GM10248 (cell line): Measurements from ENCODE around the gene LPAR3.
A peak's percentile ranks its signal among the peaks of the same experiment; 100 is the strongest.

Experiments used
- CTCF ChIA-PET: fragments of 300-600 bp; sonication (Branson Sonifier 250); formaldehyde crosslinking; extraction: SDS; loops from one replicate; lab custom pipeline; 2021; ENCODE audit warnings: antibody characterized with exemption; lab: Yijun Ruan, JAX
- POLR2A ChIA-PET: fragments of 350-650 bp; sonication (Branson Sonifier 250); formaldehyde crosslinking; extraction: SDS; loops from one replicate; lab custom pipeline; 2020; ENCODE audit warnings: antibody characterized with exemption; lab: Yijun Ruan, JAX
- DNase-seq: peaks from one replicate; pipeline ENCODE4 v3.0.0; 2012; ENCODE audit errors: extremely low spot score
- CTCF ChIP-seq: IDR thresholded peaks from 2 replicates; pipeline ENCODE4 v1.5.1; 2012; ENCODE audit warnings: mild to moderate bottlenecking, low read depth; ENCODE audit errors: extremely low read depth, missing control alignments, control extremely low read depth

The LPAR3 gene

GRCh38 chr1:84789014-84789413 is 104.0 kb downstream of the LPAR3 start:
- DNase-seq = no peak
- POLR2A ChIA-PET = no interaction called here
- CTCF ChIA-PET = interaction anchor here (0.8 to 2.1 kb wide), 7 partner anchors 10 to 471 kb away, joined by 3 to 6 read pairs (median 3); partner anchors contain the start of gene C1orf52
- TF ChIP-seq CTCF = no peak

GRCh38 chr1:84785271-84786036 is 107.6 kb downstream of the LPAR3 start:
- ChIA-PET POLR2A (no interaction called here), CTCF (interaction anchor here (2.2 to 2.4 kb wide), 4 partner anchors 9 to 150 kb away, joined by 4 to 12 read pairs (median 8); no protein-coding TSS in a partner anchor)
- no peak for DNase-seq
- no peak for TF ChIP-seq CTCF

- no peak for DNase-seq
- ChIA-PET CTCF (interaction anchor here (0.7 to 3.4 kb wide), 29 partner anchors 8 to 476 kb away, joined by 3 to 25 read pairs (median 6); partner anchors contain the start of gene C1orf52), POLR2A (no interaction called here)
- no peak for TF ChIP-seq CTCF
Measured at GRCh38 chr1:84782881-84783280, 110.1 kb downstream of the LPAR3 start.

GRCh38 chr1:84781946-84782771 is 110.8 kb downstream of the LPAR3 start:
- ChIA-PET POLR2A (no interaction called here), CTCF (interaction anchor here (0.6 to 3.4 kb wide), 42 partner anchors 8 to 477 kb away, joined by 3 to 25 read pairs (median 4); partner anchors contain the start of gene C1orf52)
- TF ChIP-seq CTCF = peak; percentile 84
- peak; percentile 82 for DNase-seq

GRCh38 chr1:84780000-84780716 is 112.8 kb downstream of the LPAR3 start:
- DNase-seq = no peak
- ChIA-PET CTCF (interaction anchor here (0.8 to 1.7 kb wide), 7 partner anchors 9 to 338 kb away, joined by 3 to 4 read pairs (median 3); no protein-coding TSS in a partner anchor), POLR2A (no interaction called here)
- no peak for TF ChIP-seq CTCF
